DOHH2 (cell line): ENCODE data around the gene SLC2A3.

Source experiments
- EZH2phosphoT487 ChIP-seq: fragments of 200-600 bp; sonication (generic); IDR thresholded peaks from 2 replicates; pipeline ENCODE4 v1.6.1; 2017; ENCODE audit warnings: borderline replicate concordance, mild to moderate bottlenecking, antibody characterized with exemption, low read length, moderate library complexity, mixed read lengths
- TF ChIP-seq, protein P1 (sequence below): fragments of 200-600 bp; sonication (generic); IDR thresholded peaks from one replicate; pipeline ENCODE4 v1.5.1; 2014; ENCODE audit warnings: antibody characterized with exemption, mild to moderate bottlenecking, low read depth, low read length; ENCODE audit not compliant: poor library complexity, severe bottlenecking

DNA sequence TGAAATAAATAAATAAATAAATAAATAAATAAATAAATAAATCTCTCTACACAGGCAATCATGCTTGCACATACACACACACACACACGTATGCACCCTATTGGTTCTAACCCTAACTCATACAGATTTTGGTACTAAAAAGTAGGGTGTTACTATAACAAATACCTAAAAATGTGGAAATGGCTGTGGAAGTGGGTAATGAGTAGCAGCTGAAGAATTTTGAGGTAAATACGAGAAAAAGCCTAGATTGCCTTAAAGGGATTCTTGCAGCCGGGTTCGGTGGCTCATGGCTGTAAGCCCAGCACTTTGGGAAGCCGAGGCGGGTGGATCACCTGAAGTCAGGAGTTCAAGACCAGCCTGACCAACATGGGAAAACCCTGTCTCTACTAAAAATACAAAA is 15.7 kb upstream of the SLC2A3 start:
- TF ChIP-seq, protein P1, sequence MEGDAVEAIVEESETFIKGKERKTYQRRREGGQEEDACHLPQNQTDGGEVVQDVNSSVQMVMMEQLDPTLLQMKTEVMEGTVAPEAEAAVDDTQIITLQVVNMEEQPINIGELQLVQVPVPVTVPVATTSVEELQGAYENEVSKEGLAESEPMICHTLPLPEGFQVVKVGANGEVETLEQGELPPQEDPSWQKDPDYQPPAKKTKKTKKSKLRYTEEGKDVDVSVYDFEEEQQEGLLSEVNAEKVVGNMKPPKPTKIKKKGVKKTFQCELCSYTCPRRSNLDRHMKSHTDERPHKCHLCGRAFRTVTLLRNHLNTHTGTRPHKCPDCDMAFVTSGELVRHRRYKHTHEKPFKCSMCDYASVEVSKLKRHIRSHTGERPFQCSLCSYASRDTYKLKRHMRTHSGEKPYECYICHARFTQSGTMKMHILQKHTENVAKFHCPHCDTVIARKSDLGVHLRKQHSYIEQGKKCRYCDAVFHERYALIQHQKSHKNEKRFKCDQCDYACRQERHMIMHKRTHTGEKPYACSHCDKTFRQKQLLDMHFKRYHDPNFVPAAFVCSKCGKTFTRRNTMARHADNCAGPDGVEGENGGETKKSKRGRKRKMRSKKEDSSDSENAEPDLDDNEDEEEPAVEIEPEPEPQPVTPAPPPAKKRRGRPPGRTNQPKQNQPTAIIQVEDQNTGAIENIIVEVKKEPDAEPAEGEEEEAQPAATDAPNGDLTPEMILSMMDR = no peak
- TF ChIP-seq EZH2phosphoT487 = no peak
